ENCODE measurements around the gene SFXN1.

The SFXN1 gene

GRCh38 chr5:175465282-175465681 is 13.1 kb upstream of the SFXN1 start:
- no peak for DNase-seq (ENCODE audit: low read depth in 2 of 2)

- no peak for DNase-seq (ENCODE audit: low read depth in 2 of 2)
Measured at GRCh38 chr5:175466700-175467318, 11.6 kb upstream of the SFXN1 start.

DNA sequence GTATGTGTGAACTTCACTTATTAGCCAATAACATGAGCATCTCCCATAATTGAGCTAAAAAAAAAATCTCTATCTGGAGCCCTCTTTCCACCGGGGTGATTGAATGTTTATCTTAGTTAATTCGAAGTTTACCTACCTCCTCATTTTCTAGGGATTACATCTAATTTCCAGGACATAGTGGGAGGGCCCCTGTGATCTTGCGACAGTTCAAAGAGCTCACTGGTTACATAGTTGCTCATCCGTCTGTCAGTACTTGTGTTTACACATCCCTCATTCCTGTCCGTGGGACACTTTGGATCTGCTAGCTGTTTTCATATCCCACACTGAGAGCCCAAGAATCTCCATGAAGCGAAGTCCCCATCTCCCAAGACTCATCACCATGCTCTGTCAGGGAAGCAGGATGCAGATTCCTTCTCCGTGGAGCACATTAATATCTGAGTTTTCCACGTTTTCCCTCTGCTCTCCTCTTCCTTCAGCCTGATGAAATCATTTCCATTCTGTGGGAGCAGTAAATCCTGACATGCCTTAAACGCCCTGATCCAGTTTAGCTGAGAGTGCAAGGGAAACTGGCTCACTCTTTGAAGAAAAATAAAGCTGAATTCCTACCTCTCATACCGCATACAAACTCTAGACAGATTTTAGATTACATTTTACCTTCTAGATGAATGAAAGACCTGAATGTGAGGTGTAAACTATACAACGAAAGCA is 10.2 kb upstream of the SFXN1 start:
- DNase-seq (ENCODE audit: low read depth in 2 of 2) = no peak

DNA sequence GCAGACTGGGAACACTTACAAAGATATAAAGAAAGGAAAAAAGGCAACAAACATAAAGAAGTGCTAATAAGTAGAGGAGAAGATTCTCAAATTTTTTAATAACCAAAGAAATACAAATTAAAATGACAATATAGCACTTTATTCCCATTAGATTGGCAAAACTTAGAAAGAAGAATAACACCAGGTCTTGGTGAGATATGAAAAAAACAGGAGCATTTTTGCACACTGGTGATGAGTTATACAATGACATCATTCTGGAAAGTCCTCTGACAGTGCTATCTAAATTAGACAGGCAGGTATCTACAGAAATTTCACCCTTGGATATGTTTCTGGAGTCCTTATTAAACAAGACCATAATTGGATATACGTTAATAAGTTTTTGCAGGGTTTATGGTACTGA is 9.5 kb upstream of the SFXN1 start:
- no peak for DNase-seq (ENCODE audit: low read depth in 2 of 2)

GRCh38 chr5:175469916-175470315 is 8.4 kb upstream of the SFXN1 start:
- no peak for DNase-seq (ENCODE audit: low read depth in 2 of 2)

GRCh38 chr5:175470781-175471180 is 7.6 kb upstream of the SFXN1 start:
- no peak for DNase-seq (ENCODE audit: low read depth in 2 of 2)

DNA sequence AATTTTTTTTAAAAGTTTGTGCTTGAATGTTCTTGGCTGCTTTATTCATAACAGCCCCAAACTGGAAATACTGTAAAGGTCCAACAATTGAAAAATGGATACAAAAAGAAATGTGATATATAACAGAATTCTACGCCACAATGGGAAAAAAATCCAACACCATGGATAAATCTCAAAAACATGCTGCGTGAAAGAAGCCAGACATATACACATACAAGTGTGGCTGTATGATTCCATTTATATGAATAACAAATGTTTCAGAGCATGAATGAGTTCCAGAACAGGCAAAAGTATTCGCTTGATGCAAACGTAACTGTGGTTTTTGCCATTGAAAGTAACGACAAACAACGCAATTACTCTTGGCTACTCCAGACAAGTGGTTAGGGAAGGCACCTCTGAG is 7.2 kb upstream of the SFXN1 start:
- DNase-seq (ENCODE audit: low read depth in 2 of 2) = no peak

- peak; percentile 18 to 34 for DNase-seq (ENCODE audit: low read depth in 2 of 2)
Measured at GRCh38 chr5:175471628-175472027, 6.7 kb upstream of the SFXN1 start.

DNA sequence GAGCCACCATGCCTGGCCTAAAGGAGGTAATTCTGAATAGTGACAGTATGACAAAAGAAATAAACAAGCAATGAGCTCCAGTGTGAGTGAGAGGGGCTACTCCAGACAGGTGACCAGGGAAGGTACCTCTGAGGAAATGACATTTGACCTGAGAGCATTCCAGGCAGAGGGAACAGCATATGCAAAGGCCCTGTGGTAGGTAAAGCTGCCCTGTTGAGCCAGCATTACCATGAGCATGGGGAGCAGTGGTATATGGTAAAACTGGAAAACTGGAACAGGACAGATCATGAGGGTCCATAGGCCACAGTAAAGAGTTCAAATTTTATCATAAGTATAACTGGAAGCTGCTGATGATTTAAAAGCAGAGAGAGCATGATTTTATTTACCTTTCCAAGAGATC is 6.0 kb upstream of the SFXN1 start:
- no peak for DNase-seq (ENCODE audit: low read depth in 2 of 2)

- no peak for DNase-seq (ENCODE audit: low read depth in 2 of 2)
Measured at GRCh38 chr5:175475248-175475647, 3.1 kb upstream of the SFXN1 start.

DNA sequence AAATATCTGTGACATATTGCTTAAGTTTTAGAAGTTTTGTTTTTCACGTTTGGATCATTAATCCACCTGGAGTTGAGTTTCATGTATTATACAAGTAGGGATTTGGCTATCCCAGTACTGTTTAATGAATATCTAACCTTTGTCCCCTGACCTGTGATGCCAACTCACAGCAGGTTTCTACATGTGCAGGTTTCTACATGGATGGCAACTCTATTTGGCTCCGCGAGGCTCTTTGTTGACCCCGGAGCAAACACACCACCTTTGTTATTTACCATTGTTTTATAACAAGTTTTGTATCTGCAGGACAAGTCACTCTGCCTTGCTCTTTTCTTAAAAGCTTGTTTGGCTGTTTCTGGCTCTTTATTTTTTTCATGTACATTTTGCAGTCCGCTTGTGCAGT is 920 bp upstream of the SFXN1 start:
- no peak for DNase-seq (ENCODE audit: low read depth in 2 of 2)

DNA sequence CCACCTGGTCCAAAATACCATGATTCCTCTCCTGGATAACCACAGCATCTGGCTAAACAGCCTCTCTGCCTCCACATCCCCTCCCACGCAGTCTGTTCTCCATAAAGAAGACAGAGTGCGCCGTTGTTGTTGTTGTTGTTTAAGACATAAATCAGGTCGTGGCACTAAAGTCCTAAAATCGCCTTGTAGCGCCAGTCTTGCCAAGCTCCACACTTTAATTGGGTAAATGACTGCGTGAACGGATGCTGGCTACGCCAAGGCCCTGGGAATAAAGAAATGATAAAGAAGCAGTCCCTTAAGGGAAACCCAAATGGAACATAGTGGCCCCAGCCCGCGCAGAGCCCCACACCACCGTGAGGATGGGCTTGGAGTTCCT is 364 bp upstream of the SFXN1 start:
- no peak for DNase-seq (ENCODE audit: low read depth in 2 of 2)

DNA sequence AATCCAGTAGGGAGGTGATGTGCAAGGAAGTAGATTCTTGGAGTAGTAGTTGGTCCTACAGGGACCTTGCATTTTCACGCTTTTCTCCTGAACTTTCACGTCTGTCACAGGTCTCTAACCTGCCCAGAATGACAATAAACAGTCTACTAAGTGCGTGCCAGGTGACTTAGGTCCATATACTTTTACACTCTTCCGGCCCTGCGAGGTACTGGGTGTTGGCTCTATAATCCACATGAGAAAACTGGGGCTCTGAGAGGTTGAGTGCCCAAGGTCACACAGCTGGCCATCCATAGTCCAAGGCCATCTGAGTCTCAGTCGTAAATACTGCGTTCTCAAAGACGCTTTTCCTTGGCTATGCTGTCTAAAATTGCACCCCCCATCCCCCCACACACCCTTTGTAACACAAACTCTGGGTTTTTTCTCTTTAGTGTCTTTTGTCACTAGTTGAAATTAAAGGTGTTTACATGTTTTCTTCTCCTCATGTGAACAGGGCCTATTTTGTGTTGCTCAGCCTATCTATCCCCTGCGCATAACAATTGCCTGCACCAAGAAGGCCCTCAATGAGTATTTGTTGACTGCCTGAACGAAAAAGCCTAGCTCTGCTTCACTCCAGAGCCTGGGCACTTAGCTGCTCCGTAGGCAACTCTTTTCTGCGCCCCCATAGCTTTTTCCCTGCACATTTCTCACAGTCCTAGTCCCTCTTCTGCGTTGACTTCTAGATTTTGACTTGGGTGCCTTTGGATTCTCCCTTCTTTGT is 943 bp downstream of the SFXN1 start:
- DNase-seq (ENCODE audit: low read depth in 2 of 2) = no peak

DNA sequence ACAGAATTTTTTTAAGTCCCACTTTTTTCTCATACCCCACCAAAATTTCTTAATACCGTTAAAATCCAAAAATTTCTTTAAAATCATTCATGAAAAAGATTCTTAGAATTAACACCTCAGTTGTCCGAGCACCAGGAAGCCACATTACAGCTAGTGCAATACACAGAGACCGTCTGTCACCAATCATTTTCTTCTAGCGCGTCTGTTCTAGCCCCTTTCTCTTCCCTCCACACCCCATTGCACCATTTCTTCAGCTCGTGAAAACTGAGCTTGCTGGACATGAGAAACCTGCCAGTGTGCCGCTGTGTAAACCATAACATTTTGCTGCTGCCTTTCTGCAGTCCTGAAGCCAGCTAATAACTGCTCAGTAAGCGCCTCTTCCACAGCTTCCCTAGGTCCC is 5.0 kb downstream of the SFXN1 start:
- DNase-seq (ENCODE audit: low read depth in 2 of 2) = no peak

DNA sequence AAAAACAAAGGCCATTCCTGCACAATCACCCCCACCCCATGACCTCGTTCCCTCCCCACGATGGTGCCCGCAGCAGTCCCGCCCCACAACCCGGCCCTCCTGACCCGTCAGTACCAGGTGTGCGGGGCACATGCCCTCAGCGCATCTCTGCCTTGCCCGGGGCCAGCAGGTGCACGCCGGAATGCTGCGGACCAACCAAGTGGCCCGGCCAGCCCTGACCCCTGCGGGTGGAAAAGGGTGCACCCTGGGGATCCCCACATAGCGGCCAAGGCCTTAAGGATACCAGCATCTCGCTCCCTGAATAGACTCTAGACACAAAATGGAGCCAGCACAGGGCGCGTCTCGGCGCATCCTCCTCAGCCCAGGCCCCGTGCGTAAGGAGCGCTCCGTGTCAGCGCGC is 6.0 kb downstream of the SFXN1 start:
- DNase-seq (ENCODE audit: low read depth in 2 of 2) = no peak

GRCh38 chr5:175484829-175485228 is 6.5 kb downstream of the SFXN1 start:
- no peak for DNase-seq (ENCODE audit: low read depth in 2 of 2)

- DNase-seq (ENCODE audit: low read depth in 2 of 2) = no peak
Measured at GRCh38 chr5:175485631-175486030, 7.3 kb downstream of the SFXN1 start.

DNA sequence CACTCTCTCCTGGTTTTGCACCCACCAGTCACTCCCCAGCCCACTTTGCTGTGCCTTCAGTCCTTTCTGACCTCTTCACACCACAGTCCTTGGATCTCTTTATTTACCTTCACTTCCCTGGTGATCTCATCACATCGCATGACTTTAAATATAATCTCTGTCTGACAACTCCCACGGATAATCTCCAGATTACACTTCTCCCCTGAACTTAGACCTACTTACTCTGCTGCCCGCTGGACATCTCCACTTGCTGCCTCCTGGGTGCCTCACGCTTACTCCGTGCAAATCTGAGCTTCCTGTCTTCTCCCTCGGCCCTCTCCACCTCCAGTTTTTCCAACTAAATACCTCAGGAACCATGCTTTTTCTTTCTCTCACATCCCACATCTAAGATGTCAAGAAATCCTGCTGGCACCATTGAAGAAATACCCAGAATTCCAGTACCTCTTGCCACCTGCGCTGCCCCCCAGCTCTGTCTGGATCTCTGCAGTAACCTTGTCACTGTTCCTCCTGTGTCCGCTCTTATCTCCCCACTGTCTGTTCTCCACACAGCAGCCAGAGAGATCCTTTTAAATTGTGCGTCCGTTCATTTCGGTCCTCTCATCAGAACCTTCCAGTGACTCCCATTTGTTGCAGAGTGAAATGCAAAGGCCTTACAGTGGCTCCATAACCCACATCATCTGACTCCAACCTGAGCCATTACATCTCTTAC is 9.3 kb downstream of the SFXN1 start:
- DNase-seq (ENCODE audit: low read depth in 2 of 2) = no peak

- DNase-seq (ENCODE audit: low read depth in 2 of 2) = no peak
Measured at GRCh38 chr5:175489693-175490443, 11.5 kb downstream of the SFXN1 start.

DNA sequence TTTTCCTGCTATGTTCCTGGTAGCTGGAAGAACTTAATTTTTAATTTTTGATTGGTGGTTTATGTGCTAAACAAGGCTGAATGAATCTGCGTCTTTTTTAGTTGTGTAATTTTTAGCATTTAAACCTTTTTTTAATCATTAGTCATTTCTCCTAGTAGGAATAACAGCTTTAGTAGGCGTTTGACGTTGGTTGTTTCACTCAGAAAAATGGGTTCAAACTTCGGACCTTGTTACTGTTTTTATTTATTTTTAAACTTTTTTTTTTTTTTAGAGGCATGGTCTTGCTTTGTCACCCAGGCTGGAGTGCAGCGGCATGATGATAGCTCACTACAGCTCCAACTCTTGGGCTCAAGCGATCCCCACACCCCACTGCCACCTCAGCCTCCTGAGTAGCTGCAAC is 12.9 kb downstream of the SFXN1 start:
- DNase-seq (ENCODE audit: low read depth in 2 of 2) = no peak

DNA sequence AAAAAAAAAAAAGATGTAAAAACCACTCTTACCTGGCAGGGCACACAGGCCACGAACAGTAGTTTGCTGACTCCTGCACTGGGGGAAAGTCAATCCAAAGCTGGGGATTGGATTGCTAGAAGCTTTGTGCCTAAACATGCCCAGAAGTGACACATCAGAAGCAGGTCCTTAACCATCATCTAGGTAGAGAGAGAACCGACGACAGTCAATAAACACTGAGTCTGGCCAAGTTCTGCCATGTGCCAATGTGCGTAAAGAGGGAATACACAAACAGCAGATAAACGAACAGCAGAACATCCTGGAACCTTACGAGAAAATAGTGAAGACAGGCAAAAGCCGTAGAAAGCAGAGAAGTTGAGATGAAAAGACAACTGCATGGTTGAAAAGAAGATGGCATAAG is 14.9 kb downstream of the SFXN1 start:
- DNase-seq (ENCODE audit: low read depth in 2 of 2) = no peak

DNA sequence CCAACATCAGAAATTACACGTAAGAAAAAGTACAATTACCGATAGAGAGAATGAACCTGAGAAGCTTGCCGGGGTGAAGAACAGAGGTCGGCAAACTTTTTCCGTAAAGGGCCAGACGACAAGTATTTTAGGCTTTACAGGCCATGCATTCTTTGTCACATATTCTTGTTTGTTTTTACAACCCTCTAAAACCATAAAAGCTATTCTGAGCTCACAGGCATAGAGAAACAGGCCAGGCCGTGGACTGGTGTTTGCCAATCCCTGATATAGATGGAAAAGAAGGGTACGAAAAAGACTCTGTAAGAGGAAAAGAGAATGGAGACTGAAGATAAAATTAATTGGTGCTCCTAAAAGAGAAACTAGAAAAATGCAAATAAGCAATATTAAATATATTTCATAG is 15.4 kb downstream of the SFXN1 start:
- no peak for DNase-seq (ENCODE audit: low read depth in 2 of 2)
